WTC11 (cell line): ENCODE data around the gene BICDL1. TPM values are rescaled to one million over a fixed set of nuclear protein-coding genes. Genes with fewer than 3 reads are reported as not detected.

Source experiments
- ATAC-seq: fragments of 200-7000 bp; cut with Tn5 transposase; 2 replicates; pipeline ENCODE4 v1.10.0; 2021; ENCODE audit warnings: mild to moderate bottlenecking, moderate library complexity
- CTCF ChIA-PET: fragments of 300-600 bp; sonication (Branson Sonifier 250); formaldehyde crosslinking; loops from one replicate; lab custom pipeline; 2021; ENCODE audit warnings: antibody characterized with exemption; lab: Charles Lee
- POLR2A ChIA-PET: fragments of 350-600 bp; sonication (Branson Sonifier 250); formaldehyde crosslinking; loops from one replicate; lab custom pipeline; 2021; ENCODE audit warnings: antibody characterized with exemption; lab: Charles Lee
- DNase-seq: peaks from one replicate; pipeline ENCODE4 v3.0.0; 2021; ENCODE audit warnings: low spot score
- H3K27ac Mint-ChIP-seq: 2 replicates; pipeline ENCODE4 v1.8.0; 2021; ENCODE audit warnings: mixed read lengths
- H3K27me3 Mint-ChIP-seq: 2 replicates; pipeline ENCODE4 v1.8.0; 2021; ENCODE audit warnings: low read depth, mild to moderate bottlenecking, moderate library complexity, mixed read lengths
- H3K36me3 Mint-ChIP-seq: 2 replicates; pipeline ENCODE4 v1.8.0; 2021; ENCODE audit warnings: mixed read lengths
- H3K4me1 Mint-ChIP-seq: 2 replicates; pipeline ENCODE4 v1.8.0; 2022; ENCODE audit warnings: mixed read lengths
- H3K4me3 Mint-ChIP-seq: 2 replicates; pipeline ENCODE4 v1.8.0; 2021; ENCODE audit warnings: mild to moderate bottlenecking, moderate library complexity, mixed read lengths
- H3K9me3 Mint-ChIP-seq: 2 replicates; pipeline ENCODE4 v1.8.0; 2021; ENCODE audit warnings: mixed read lengths
- AFF4 ChIP-seq: sonication (generic); formaldehyde crosslinking; IDR thresholded peaks from 2 replicates; pipeline ENCODE4 v1.8.1; 2023; ENCODE audit warnings: mild to moderate bottlenecking, missing genetic modification reagents, borderline replicate concordance
- ATF2 ChIP-seq: sonication (generic); formaldehyde crosslinking; IDR thresholded peaks from 2 replicates; pipeline ENCODE4 v1.8.1; 2022; ENCODE audit warnings: low read depth, missing genetic modification reagents, borderline replicate concordance
- CTCF ChIP-seq: fragments of 200-600 bp; IDR thresholded peaks from 2 replicates; pipeline ENCODE4 v1.8.0; 2022; ENCODE audit warnings: antibody characterized with exemption
- ELF4 ChIP-seq: sonication (generic); formaldehyde crosslinking; IDR thresholded peaks from 2 replicates; pipeline ENCODE4 v1.8.1; 2022; ENCODE audit warnings: low read depth, mild to moderate bottlenecking, moderate library complexity, missing genetic modification reagents
- MLX ChIP-seq: sonication (generic); formaldehyde crosslinking; IDR thresholded peaks from 2 replicates; pipeline ENCODE4 v1.8.1; 2023; ENCODE audit warnings: mild to moderate bottlenecking, missing genetic modification reagents, moderate library complexity
- MXD4 ChIP-seq: fragments of 250-450 bp; sonication (Bioruptor Pico); IDR thresholded peaks from 2 replicates; pipeline ENCODE4 v1.8.0; 2021; ENCODE audit warnings: mild to moderate bottlenecking, moderate library complexity, borderline replicate concordance
- NFE2L1 ChIP-seq: sonication (generic); formaldehyde crosslinking; IDR thresholded peaks from 2 replicates; pipeline ENCODE4 v1.8.1; 2023; ENCODE audit warnings: missing genetic modification reagents
- OVOL2 ChIP-seq: fragments of 250-450 bp; sonication (Bioruptor Pico); IDR thresholded peaks from 2 replicates; pipeline ENCODE4 v1.9.0; 2021; ENCODE audit warnings: mild to moderate bottlenecking, borderline replicate concordance
- SMAD4 ChIP-seq: sonication (generic); formaldehyde crosslinking; IDR thresholded peaks from 2 replicates; pipeline ENCODE4 v1.8.0; 2022; ENCODE audit warnings: mild to moderate bottlenecking, missing genetic modification reagents
- SP1 ChIP-seq: sonication (generic); formaldehyde crosslinking; conservative IDR thresholded peaks from 2 replicates; pipeline ENCODE4 v1.8.1; 2022; ENCODE audit warnings: missing genetic modification reagents
- USF2 ChIP-seq: sonication (generic); formaldehyde crosslinking; IDR thresholded peaks from 2 replicates; pipeline ENCODE4 v1.8.1; 2023; ENCODE audit warnings: mild to moderate bottlenecking, missing genetic modification reagents, moderate library complexity
- ZNF138 ChIP-seq: sonication (generic); formaldehyde crosslinking; conservative IDR thresholded peaks from 2 replicates; pipeline ENCODE4 v1.8.1; 2022; ENCODE audit warnings: mild to moderate bottlenecking, moderate library complexity, missing genetic modification reagents
- ZNF317 ChIP-seq: sonication (generic); formaldehyde crosslinking; IDR thresholded peaks from 2 replicates; pipeline ENCODE4 v1.8.1; 2023; ENCODE audit warnings: low read depth, mild to moderate bottlenecking, moderate library complexity, missing genetic modification reagents, borderline replicate concordance
- ZNF532 ChIP-seq: fragments of 250-450 bp; sonication (Bioruptor Pico); IDR thresholded peaks from 2 replicates; pipeline ENCODE4 v1.9.0; 2021; ENCODE audit warnings: mild to moderate bottlenecking, borderline replicate concordance
- ZSCAN18 ChIP-seq: fragments of 250-450 bp; sonication (Bioruptor Pico); IDR thresholded peaks from 2 replicates; pipeline ENCODE4 v2.1.2; 2022; ENCODE audit warnings: mild to moderate bottlenecking, moderate library complexity
- total RNA-seq: library from RNA; stranded (reverse); gene quantifications from 3 replicates; pipeline ENCODE4 v1.2.3, GENCODE V29; 2021

The BICDL1 gene
- total RNA-seq, 1 experiment from 2014 or later, result 23.1 TPM

GRCh38 chr12:120065472-120065871 lies 76.4 kb downstream of the BICDL1 start:
- TF ChIP-seq MLX (CRISPR knock-in tag), result no peak
- TF ChIP-seq SP1, result no peak
- TF ChIP-seq, all 79 proteins: peak for 0
- ATAC-seq (no peak), DNase-seq (no peak)
- H3K36me3 Mint-ChIP-seq, result no peaks in the 10 kb centered on the region
- ChIA-PET CTCF (interaction anchor here (1.7 kb wide), 1 partner anchor 22 kb away, joined by 7 read pairs; no protein-coding TSS in a partner anchor), POLR2A (no interaction called here)
- no peaks in the 10 kb centered on the region for H3K27me3 Mint-ChIP-seq
- no peak overlapping the region for H3K27ac Mint-ChIP-seq
- no peaks in the 10 kb centered on the region; the same call in 1 of the 2 replicates for H3K4me1 Mint-ChIP-seq
- no peaks in the 10 kb centered on the region for H3K9me3 Mint-ChIP-seq
- no peak overlapping the region for H3K4me3 Mint-ChIP-seq

- no peak for ATAC-seq
- H3K9me3 Mint-ChIP-seq, result no peaks in the 10 kb centered on the region
- no peaks in the 10 kb centered on the region for H3K36me3 Mint-ChIP-seq
- no peaks in the 10 kb centered on the region; the same call in 1 of the 2 replicates for H3K4me1 Mint-ChIP-seq
- no peak overlapping the region for H3K4me3 Mint-ChIP-seq
- POLR2A ChIA-PET, result no interaction called here
- no peaks in the 10 kb centered on the region for H3K27me3 Mint-ChIP-seq
- H3K27ac Mint-ChIP-seq, result no peak overlapping the region
- no peak for DNase-seq
- CTCF ChIA-PET, result interaction anchor here (0.6 kb wide), 1 partner anchor 163 kb away, joined by 3 read pairs; no protein-coding TSS in a partner anchor
- TF ChIP-seq CTCF (no peak), USF2 (CRISPR knock-in tag) (no peak), SMAD4 (CRISPR knock-in tag) (no peak), ZNF532 (CRISPR knock-in tag) (no peak), ZNF317 (CRISPR knock-in tag) (no peak), ZNF138 (CRISPR knock-in tag) (no peak), MXD4 (CRISPR knock-in tag) (no peak), ZSCAN18 (no peak), ATF2 (no peak), OVOL2 (no peak), AFF4 (CRISPR knock-in tag) (no peak), NFE2L1 (CRISPR knock-in tag) (no peak), ELF4 (CRISPR knock-in tag) (no peak)
Observed at GRCh38 chr12:120066341-120066740, 77.3 kb downstream of the BICDL1 start.
